22Rv1 (cell line): ENCODE measurements around the gene LHX2.

Experiments used
- CTCF ChIP-seq: fragments of 450-650 bp; IDR thresholded peaks from 2 replicates; pipeline ENCODE4 v1.5.1; 2017; ENCODE audit warnings: mild to moderate bottlenecking
- ZFX ChIP-seq: fragments of 450-650 bp; IDR thresholded peaks from 2 replicates; pipeline ENCODE4 v1.6.1; 2017; ENCODE audit warnings: antibody characterized with exemption, borderline replicate concordance

GRCh38 chr9:124054582-124055227 is 43.1 kb downstream of the LHX2 start:
- no peak for TF ChIP-seq CTCF
- TF ChIP-seq ZFX, result no peak
